Osteocyte (in vitro differentiated cells): ENCODE measurements around the gene PRRG3. TPM values are rescaled to one million over a fixed set of nuclear protein-coding genes. Genes with fewer than 3 reads are reported as not detected.

Source experiments
- DNase-seq: peaks from one replicate; pipeline ENCODE4 v3.0.0; 2021; ENCODE audit warnings: mixed read lengths; ENCODE audit not compliant: unreplicated experiment; ENCODE audit errors: extremely low spot score
- H3K27ac Mint-ChIP-seq: one replicate; pipeline ENCODE4 v1.8.0; 2021; ENCODE audit warnings: mild to moderate bottlenecking, mixed read lengths; ENCODE audit not compliant: unreplicated experiment
- H3K27me3 Mint-ChIP-seq: one replicate; pipeline ENCODE4 v1.8.0; 2021; ENCODE audit warnings: mixed read lengths; ENCODE audit not compliant: unreplicated experiment
- H3K36me3 Mint-ChIP-seq: one replicate; pipeline ENCODE4 v1.8.0; 2021; ENCODE audit warnings: mixed read lengths; ENCODE audit not compliant: unreplicated experiment
- H3K4me1 Mint-ChIP-seq: one replicate; pipeline ENCODE4 v1.8.0; 2021; ENCODE audit warnings: mixed read lengths; ENCODE audit not compliant: unreplicated experiment
- H3K4me3 Mint-ChIP-seq: one replicate; pipeline ENCODE4 v1.8.0; 2021; ENCODE audit warnings: mild to moderate bottlenecking, moderate library complexity, mixed read lengths; ENCODE audit not compliant: unreplicated experiment
- H3K9me3 Mint-ChIP-seq: one replicate; pipeline ENCODE4 v1.8.0; 2021; ENCODE audit warnings: mixed read lengths; ENCODE audit not compliant: unreplicated experiment
- long read RNA-seq: library from polyadenylated mRNA; unstranded; transcript quantifications from one replicate; pipeline ENCODE4 v2.0.0, GENCODE V29; 2021
- total RNA-seq: library from RNA; stranded (reverse); gene quantifications from 2 replicates; pipeline ENCODE4 v1.2.1, GENCODE V29; 2021
- TF ChIP-seq, protein P1 (sequence below): fragments of 200-600 bp; sonication (generic); IDR thresholded peaks from 2 replicates; pipeline ENCODE4 v1.5.0; 2021; ENCODE audit warnings: antibody characterized with exemption, mild to moderate bottlenecking, moderate library complexity

Gene PRRG3
- total RNA-seq = not detected in 2 replicates
- long read RNA-seq = 0 reads

- no peaks in the 10 kb centered on the region for H3K4me1 Mint-ChIP-seq
- DNase-seq = no peak
- no peaks in the 10 kb centered on the region for H3K36me3 Mint-ChIP-seq
- no peaks in the 10 kb centered on the region for H3K27me3 Mint-ChIP-seq
- no peak within 1 kb of the TSS for H3K27ac Mint-ChIP-seq
- H3K9me3 Mint-ChIP-seq = peaks cover 20% of the 10 kb centered on the region
- no peak within 1 kb of the TSS for H3K4me3 Mint-ChIP-seq
- TF ChIP-seq, protein P1, sequence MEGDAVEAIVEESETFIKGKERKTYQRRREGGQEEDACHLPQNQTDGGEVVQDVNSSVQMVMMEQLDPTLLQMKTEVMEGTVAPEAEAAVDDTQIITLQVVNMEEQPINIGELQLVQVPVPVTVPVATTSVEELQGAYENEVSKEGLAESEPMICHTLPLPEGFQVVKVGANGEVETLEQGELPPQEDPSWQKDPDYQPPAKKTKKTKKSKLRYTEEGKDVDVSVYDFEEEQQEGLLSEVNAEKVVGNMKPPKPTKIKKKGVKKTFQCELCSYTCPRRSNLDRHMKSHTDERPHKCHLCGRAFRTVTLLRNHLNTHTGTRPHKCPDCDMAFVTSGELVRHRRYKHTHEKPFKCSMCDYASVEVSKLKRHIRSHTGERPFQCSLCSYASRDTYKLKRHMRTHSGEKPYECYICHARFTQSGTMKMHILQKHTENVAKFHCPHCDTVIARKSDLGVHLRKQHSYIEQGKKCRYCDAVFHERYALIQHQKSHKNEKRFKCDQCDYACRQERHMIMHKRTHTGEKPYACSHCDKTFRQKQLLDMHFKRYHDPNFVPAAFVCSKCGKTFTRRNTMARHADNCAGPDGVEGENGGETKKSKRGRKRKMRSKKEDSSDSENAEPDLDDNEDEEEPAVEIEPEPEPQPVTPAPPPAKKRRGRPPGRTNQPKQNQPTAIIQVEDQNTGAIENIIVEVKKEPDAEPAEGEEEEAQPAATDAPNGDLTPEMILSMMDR = no peak
These were observed at the start of gene PRRG3 for GRCh38 chrX:151694661-151695582. Gene PRRG3 (plus strand): TSS chrX:151695458. CDS start chrX:151698815, 3,357 bp downstream.

GRCh38 chrX:151675121-151675746, 20.0 kb upstream of the PRRG3 start:
- H3K4me1 Mint-ChIP-seq = no peaks in the 10 kb centered on the region
- TF ChIP-seq, protein P1 = no peak
- no peaks in the 10 kb centered on the region for H3K27me3 Mint-ChIP-seq
- no peak overlapping the region for H3K4me3 Mint-ChIP-seq
- H3K36me3 Mint-ChIP-seq = no peaks in the 10 kb centered on the region
- DNase-seq = no peak
- H3K27ac Mint-ChIP-seq = no peak overlapping the region
- H3K9me3 Mint-ChIP-seq = peaks cover 34% of the 10 kb centered on the region

- Mint-ChIP-seq H3K9me3 (peaks cover 34% of the 10 kb centered on the region), H3K36me3 (no peaks in the 10 kb centered on the region), H3K27ac (no peak overlapping the region), H3K27me3 (no peaks in the 10 kb centered on the region), H3K4me1 (no peaks in the 10 kb centered on the region), H3K4me3 (no peak overlapping the region)
- no peak for DNase-seq
- TF ChIP-seq, protein P1 = no peak
These were observed 19.1 kb upstream of the PRRG3 start for GRCh38 chrX:151676196-151676595.

DNA sequence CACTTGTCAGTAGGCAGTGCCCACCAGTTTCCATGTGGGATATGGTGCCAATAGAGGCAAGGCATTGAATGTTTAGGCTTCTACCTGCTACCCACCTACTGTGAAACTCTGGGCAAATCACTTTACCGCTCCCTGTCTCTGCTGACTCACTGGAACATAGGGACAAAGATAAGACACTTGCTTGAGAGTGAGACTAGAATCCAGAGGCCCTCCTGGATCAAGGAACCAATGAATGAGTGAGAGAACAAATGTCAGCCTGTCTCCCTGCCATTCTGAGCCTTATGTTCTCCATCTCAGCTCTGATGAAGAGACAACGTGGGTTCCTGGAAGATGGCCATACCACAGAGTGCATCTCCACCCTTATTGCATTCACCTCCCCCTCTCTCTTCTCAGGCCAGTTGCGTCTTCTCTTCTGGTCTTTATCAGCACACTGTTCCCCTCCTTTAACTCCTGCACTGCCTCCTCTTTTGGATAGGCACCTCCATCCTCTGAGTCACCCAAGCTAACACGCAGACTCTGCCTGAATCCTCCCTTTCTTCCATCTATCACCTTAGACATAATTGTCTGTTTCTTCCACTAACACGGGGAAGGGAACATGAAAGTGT, 15.4 kb upstream of the PRRG3 start:
- no peaks in the 10 kb centered on the region for H3K4me1 Mint-ChIP-seq
- H3K27ac Mint-ChIP-seq = no peak overlapping the region
- H3K9me3 Mint-ChIP-seq = peaks cover 31% of the 10 kb centered on the region
- no peak overlapping the region for H3K4me3 Mint-ChIP-seq
- H3K36me3 Mint-ChIP-seq = no peaks in the 10 kb centered on the region
- no peaks in the 10 kb centered on the region for H3K27me3 Mint-ChIP-seq
- TF ChIP-seq, protein P1 = no peak
- DNase-seq = no peak

- no peaks in the 10 kb centered on the region for H3K36me3 Mint-ChIP-seq
These were observed 14.5 kb upstream of the PRRG3 start for GRCh38 chrX:151680805-151681204.

More at GRCh38 chrX:151680805-151681204, 14.5 kb upstream of the PRRG3 start:
- Mint-ChIP-seq H3K9me3 (peaks cover 24% of the 10 kb centered on the region), H3K4me1 (no peaks in the 10 kb centered on the region), H3K27me3 (no peaks in the 10 kb centered on the region), H3K27ac (no peak overlapping the region), H3K4me3 (no peak overlapping the region)
- DNase-seq = no peak
- TF ChIP-seq, protein P1 = peak; percentile 32
